HG03025 (cell line): ENCODE results near the gene TGFBI.

Experiments
- ATAC-seq: cut with Tn5 transposase; IDR thresholded peaks from one replicate; pipeline ENCODE4 v1.9.1; 2021; ENCODE audit warnings: mild to moderate bottlenecking, moderate library complexity; ENCODE audit not compliant: unreplicated experiment, low FRiP score

Gene TGFBI

GRCh38 chr5:136082390-136083193, 53.8 kb downstream of the TGFBI start:
- ATAC-seq = no peak

DNA sequence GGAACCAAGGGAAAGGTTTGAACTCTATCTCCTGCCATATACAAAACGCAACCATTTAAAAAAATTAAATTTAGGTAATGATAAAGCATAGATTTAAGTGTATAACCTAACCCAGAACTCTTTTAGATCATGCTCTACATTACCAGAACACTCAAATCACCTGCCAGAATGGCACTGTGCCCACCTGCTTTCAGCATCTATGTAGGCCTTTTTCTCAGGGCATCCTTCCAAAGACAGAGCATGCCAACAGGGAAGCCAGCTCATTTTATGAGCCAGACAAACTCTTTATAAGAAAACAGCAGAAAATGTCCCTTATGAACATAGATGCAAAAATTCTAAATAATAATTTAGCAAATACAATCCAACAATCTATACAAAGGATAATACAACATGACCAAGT, 55.9 kb downstream of the TGFBI start:
- ATAC-seq = no peak

DNA sequence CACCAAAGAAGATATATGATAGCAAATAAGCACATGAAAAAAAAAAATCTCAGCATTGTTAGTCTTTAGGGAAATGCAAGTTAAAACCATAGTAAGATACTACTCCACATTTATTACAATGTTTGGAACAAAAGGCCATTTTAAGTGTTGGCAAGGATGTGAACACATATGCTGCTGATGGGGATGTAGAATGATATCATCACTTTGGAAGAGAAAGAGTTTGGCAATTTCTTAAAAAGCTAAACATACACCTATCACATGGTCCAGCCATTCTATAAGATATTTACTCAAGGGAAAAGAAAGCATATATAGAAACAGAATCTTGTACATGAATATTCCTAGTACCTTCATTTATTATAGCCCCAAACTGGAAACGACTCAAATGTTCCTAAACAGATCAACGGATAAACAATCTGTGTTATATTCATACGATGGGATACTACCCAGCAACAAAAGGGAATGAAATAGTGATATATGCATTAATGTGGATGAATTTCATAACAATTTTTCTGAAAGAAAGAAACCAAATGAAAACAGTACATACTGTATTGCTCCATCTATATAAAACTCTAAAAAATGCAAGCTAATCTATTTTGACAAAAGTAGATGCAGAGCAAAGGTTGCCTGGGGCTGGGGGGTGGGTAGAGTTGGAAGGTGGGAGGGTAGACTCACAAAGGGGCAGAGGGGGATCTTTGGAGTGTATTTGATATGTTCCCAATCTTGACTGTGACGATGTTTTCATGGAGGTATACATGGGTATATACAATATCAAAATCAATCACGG, 58.2 kb downstream of the TGFBI start:
- no peak for ATAC-seq

DNA sequence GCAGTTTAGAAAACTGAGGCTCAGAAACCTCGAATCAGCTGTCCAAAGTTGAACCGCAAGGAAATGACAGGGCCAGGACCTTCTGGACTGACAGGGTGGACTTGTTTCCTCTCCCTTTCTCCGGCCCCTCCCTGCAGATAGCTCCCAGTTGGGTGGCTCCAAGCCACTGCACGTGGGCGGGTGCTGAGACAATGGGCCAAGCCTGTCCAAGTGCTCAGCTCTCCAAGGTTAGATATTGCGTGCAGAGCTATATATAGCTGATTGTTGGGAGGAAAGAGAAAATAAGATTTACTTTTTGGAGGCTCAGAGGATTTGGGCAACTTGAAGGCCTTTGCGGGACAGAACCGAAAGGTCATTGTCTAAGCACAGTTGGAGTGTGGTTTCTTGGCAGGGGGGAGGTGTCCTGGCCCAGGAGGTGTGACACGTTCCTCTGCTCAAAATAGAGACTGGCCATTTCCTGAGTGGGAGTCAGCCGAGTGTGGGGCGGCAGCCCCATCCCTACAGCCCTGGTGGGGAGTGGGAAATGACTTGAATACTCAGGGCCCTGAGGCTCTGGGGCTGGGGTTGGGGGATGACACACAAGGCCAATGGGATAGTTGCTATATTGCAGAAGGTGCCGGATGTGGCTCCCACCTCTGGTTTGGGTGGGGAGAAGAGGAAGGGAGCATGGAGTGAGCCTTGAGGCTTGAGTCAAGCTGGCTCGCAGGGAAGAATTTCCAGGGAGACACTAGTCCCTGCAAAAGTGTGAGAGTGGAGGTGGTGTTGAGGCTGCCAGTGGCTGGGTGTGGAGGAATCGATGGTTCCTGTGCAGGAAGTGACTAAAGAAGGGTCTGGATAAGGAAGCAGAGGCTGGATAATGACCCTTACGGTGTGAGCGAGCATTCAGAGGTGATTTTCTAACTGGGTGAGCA, 59.4 kb downstream of the TGFBI start:
- no peak for ATAC-seq

GRCh38 chr5:136089791-136090190, 61.0 kb downstream of the TGFBI start:
- no peak for ATAC-seq

DNA sequence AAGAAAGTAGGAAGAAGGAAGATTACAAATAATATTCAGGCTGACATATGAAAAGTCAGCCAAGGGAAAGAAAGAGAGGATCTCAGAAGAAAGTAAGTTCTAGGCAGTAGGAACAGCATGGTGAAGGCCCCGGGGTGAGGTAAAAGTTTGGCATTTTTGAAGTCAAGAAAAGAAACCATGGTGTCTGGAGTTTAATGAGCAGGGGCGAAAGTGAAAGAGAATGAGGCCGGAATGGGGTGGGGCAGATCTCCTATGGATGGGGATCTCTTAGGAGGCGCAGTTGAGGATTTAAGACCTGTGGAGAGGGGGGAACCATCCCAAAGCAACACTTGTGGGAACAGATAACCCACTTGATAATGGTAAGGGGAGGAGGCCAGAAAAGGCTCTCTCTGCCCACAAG, 61.5 kb downstream of the TGFBI start:
- no peak for ATAC-seq

DNA sequence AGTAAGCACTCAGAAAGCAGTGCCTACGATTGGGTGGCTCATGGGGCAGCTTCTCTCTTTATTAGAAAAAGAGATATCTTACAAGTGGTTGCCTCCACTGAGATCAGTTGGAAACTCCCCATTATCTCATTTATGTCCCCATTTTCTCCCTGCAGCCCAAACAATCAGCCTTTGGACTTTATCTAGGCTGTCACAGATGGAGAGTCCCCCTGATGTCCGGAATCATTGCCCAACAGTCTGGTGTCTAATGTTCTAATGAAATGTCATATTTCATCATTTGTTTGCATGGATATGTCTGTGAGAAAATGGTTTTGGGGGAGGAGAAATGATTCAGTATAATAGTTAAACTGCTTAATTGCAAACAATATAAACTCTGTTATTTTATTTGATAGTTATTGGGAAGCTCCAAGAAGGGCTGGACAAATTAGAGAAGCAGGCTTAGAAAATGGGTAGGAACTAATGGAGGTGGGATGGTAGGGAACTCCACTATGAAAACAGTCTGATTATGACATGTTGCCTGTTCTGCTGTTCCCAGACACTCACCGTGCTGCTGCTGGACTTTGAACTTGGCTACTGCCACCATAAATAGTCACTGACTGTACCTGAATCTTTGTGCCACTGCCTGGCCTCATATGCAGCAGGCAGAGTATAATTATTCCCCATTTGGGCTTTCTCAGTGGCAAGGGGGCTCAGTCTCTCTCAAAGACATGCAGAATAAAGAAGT, 65.6 kb downstream of the TGFBI start:
- ATAC-seq = no peak

- no peak for ATAC-seq
These were observed 66.3 kb downstream of the TGFBI start for GRCh38 chr5:136094913-136095641.

DNA sequence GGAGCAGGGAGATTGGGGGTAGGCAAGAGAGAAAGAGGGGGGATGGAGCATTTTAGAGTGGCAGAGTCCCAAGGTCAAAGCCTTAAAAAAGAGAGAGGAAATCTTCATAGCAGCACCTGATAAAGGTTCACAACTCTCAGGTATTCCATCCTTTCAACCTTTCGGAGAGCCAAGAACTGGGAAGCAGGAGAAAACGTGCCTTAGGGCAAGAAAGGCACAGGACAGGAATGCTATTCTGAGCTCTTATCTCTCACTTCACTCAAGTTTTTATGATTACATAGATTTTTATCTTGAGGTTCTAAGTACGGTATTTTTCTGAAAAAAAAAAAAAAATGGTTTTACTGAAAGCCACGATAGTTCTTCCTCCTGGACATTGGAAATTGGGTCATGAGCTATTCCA, 69.4 kb downstream of the TGFBI start:
- no peak for ATAC-seq

DNA sequence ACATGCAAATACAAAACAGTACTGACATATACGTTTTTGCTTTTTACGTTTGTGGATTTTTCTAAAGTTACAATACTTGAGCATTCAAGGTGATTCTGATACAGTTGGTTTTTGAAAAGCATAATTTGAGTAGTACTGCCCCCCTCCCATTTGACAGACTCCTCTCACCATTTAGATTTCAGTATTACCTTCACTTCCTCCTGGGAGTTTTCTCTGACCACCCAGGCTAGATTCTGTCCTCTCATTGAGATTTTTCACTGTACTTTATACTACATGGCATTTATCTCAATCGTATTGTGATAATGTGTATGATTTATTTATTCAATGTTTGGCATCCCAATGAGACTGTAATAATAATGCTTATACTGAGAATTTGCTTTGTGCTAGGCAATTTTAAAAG, 71.1 kb downstream of the TGFBI start:
- ATAC-seq = no peak

- ATAC-seq = no peak
These were observed 73.1 kb downstream of the TGFBI start for GRCh38 chr5:136101884-136102283.

- ATAC-seq = no peak
These were observed 74.3 kb downstream of the TGFBI start for GRCh38 chr5:136103118-136103517.

- ATAC-seq = no peak
These were observed 75.6 kb downstream of the TGFBI start for GRCh38 chr5:136104306-136104965.

DNA sequence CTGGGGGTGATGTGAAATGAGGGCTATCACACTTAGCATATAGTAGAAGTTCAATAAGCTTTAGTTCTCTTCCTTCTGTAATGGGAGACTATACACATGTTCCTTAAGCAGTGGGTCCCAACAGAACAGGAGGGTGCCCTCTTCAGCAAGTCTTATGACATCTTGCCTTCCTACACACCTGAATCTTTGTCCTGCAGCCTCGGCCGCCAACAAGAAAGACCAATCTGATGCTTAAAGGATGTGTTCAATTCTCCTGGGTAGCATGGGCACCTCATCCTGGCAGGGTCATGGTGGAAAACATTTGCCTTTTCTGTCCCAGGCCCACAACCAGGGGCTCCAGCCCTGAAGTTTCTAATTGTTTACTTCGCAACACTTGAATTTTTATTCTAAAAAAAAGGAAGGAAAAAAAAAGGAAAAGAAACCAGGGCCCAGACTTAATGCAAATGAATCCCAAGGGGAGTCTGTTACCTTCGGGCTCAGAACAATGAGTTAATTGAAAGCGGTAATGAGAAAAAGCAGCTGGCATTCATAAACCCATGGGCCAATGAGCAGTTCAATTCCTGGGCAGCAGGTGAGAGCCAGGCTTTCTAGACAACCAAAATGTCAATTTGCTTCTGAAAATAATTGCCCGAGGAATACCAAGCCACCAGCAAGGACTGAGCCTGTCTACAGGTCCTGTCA, 77.7 kb downstream of the TGFBI start:
- no peak for ATAC-seq

DNA sequence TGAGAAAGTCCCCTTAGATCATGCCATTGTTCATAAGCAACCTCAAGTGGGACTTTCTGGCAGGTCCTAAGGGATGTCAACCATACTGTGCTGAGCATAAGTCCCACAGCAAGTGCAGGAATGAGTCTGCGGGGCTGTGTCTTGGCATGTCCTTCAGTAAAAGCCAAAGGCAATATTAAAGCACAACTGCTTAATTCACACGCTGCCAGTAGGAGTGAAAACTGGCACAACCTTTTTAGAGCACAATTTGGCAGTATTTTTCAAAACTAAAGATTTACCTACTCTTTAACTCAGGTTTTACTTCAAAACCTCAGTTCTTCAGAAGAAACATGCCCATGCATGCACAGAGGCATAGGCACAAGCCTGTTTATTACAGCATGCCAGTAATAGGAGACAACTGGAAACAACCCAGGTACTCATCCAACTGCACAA, 79.4 kb downstream of the TGFBI start:
- no peak for ATAC-seq

GRCh38 chr5:136108766-136109165, 80.0 kb downstream of the TGFBI start:
- no peak for ATAC-seq

GRCh38 chr5:136109453-136110135, 80.8 kb downstream of the TGFBI start:
- no peak for ATAC-seq
